ENCODE measurements around the gene GPR18. TPM values are rescaled to one million over a fixed set of nuclear protein-coding genes. Genes with fewer than 3 reads are reported as not detected.

The GPR18 gene, protein sequence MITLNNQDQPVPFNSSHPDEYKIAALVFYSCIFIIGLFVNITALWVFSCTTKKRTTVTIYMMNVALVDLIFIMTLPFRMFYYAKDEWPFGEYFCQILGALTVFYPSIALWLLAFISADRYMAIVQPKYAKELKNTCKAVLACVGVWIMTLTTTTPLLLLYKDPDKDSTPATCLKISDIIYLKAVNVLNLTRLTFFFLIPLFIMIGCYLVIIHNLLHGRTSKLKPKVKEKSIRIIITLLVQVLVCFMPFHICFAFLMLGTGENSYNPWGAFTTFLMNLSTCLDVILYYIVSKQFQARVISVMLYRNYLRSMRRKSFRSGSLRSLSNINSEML
- total RNA-seq: not detected in 2 replicates

DNA sequence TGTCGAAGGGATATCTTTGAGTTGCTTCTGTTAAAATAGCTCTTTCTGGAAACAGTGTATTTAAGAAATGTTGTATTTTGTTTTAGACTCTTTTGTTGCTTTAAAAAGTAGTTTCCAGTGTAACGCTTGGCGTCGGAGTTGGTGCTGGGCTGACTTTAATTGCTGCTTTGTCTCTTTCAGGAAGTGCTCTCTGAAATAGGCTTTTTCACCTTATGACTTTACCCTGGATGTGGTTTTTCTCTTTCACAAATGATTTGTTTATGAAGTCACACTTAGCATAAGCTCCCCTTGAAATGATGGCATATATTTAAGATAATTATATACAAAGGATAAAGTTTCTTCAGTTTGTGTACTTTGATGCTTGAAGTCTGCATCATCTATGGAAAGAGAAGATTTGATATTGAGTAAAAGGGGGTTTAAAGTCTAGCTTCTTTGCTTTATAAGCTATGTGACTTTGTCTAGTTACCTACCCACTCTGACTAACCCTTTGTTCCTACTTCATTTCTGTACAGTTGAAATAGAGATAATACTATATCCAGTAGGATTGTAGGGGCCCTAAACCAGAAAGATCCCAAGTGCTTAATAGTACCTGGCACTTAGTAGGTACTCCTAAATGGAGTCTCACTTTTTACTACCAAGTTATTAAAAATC, at the start of gene GPR18:
GPR18 (minus strand) TSS at position 170 of the 651 bp plus-strand sequence. CDS start 2,507 bp downstream, outside the sequence.

DNA sequence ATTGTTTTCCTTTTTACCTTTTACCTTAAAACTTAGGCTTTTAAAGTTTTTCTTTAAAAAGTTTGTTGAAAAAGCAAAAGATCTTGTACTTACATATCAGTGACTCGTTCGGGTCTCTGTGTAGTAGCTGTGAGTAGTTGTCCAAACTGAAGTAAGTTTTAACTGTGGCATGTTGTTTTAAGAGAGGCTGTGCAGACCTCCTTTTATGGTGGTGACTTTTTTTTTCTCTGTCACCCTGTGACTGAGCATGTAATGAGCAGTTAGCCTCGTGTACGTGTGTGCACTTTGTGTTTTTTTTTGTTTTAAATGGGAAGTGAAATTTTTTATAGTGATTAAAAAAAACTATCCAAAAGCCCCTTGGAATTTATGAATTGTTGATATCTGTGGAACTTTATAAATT, 49.1 kb upstream of the GPR18 start, which contains the start of gene GPR183:
GPR183 (minus strand) TSS at position 153 of the 400 bp plus-strand sequence. CDS start 11,254 bp downstream, outside the sequence.

Other genes with a start within 250 kb of the GPR18 start
- 56.7 and 59.1 TPM in 2 replicates for gene UBAC2, start 57.5 kb downstream of the GPR18 start, total RNA-seq
- 0.18 TPM in 1 of 2 replicates, not detected in the other for gene GPR183, start 49.0 kb upstream of the GPR18 start, total RNA-seq
- 116 and 124 TPM in 2 replicates for gene TM9SF2, start 243.1 kb upstream of the GPR18 start, total RNA-seq